Renal cortical epithelial cell (primary cell): Measurements from ENCODE around the gene ADI1. TPM values are rescaled to one million over a fixed set of nuclear protein-coding genes. Genes with fewer than 3 reads are reported as not detected.
"Not testable (repeated sequence)": the region's sequence is repeated elsewhere in the genome, so short reads cannot be mapped to it uniquely, and the experiment has no call there.

Source experiments
- DNase-seq: peaks from one replicate; pipeline ENCODE4 v3.0.0-alpha.2; 2011; ENCODE audit warnings: low read depth
- total RNA-seq: library from RNA; depleted of rRNA; stranded (reverse); fragments of >200 nt; gene quantifications from 2 replicates; pipeline ENCODE4 v1.2.3, GENCODE V29; 2014

The ADI1 gene
- total RNA-seq, 1 donor from 2014 or later: 35.3 TPM

DNA sequence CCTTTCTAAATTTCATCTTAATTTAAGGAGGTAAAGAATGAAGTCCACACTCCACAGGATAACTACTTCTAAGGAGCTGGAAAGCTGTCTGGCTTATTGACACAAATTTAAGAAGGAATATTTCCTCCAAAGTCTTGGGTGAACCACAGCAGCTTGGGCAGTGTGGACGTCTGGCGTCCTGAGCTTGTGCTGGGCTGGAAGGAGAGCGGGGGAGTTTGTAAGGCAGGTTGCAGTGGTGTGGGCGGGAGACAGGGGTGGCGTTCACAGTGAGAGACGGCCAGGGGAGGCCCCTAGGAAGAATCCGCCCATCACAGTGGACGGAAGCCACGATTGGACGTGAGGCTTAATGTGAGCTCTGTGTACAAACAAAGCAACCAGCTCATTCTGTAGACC lies 25.7 kb downstream of the ADI1 start:
- peak; percentile 61 for DNase-seq

GRCh38 chr2:3492951-3493614 lies 26.2 kb downstream of the ADI1 start:
- DNase-seq: peak; percentile 74

GRCh38 chr2:3492475-3492787 lies 26.9 kb downstream of the ADI1 start:
- not testable (repeated sequence) for DNase-seq

- no peak for DNase-seq
Measured at GRCh38 chr2:3491716-3492474, 27.4 kb downstream of the ADI1 start.

- DNase-seq: no peak
Measured at GRCh38 chr2:3491306-3491705, 28.0 kb downstream of the ADI1 start.

DNA sequence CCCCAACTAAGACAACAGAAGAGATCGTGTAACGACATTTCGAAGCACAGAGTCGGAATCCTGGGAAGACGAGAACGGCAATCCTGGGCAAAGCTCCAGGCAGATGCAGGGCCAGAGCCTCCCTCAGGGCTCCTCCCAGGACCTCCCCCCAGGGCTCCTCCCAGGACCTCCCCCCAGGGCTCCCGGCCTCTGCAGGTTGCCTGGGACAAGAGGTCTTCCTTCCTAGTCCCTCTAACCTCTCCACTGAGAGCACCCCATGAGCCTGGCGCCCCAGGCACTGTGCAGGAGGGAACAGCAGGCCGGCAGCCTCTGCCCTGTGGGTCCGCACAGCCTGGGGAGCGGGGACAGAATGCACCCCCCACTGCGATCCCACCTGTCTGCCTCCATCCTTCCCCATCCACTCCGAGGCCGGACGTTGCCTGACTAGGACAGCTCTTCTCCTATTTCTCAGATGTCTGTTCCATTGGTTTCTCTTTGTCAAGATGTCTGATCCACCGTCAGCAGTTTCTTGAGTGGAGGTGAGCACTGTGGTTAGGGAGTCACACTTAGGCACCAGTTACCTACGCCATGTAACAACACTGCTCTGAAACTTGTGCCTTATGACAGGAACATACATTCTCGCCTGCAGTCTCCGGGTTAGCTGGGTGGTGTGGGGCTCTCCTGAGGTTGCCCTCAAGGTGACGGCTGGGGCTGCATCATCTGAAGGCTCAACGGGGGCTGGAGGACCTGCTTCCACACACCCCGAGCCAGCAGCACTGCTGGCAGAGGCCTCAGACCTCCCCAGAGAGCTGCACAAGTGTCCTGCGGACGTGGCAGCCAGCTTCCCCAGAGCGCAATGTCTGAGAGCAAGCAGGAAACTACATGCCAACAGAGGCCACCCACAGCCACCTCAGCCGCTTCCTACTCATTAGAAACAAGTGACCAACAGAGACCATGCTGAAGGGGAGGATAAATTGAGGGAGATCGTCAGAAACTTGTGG lies 28.9 kb downstream of the ADI1 start:
- no peak for DNase-seq

- DNase-seq: no peak
Measured at GRCh38 chr2:3489764-3490115, 29.6 kb downstream of the ADI1 start.

- DNase-seq: peak; percentile 21
Measured at GRCh38 chr2:3488855-3489763, 30.2 kb downstream of the ADI1 start.

DNA sequence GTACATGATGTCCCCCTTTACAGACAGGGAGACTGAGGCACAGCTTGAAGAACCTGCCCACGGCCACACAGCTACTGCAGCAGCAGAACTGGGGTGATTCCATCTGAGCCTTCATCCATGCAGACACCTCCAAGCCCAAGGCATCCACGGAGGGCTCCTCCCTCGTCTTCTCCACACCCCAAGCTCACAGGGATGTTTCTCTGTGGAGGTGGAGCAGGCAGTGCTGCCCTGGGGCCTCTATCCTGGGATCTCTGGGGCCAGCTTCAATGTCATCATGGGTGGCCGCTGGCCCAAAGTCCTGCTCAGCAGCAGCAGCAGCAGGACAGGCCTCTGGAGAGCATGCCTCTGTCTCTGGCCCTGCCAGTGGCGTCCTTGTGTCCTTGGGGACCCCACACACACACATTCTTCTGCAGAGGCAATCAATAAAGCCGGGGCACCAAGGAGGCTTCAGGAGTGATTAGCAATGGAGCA lies 31.2 kb downstream of the ADI1 start:
- no peak for DNase-seq

GRCh38 chr2:3487432-3487831 lies 31.9 kb downstream of the ADI1 start:
- DNase-seq: no peak

DNA sequence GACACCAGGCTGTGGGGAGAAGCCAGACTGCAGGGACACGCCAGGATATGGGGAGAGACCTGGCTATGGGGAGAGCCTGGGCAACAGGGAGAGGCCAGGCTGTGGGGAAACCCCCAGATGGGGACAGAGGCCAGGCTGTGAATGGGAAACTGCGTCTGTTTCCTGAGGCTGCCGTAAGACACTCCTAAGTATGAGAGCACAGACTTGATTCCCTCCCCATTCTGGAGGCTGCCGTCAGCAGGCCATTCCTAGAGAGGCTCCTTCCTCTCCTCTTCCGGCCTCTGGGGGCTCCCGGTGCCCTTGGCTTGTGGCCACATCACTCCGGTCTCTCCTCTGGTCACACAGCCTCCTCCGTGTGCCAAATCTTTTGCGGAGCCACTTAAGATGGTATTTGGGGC lies 32.3 kb downstream of the ADI1 start:
- DNase-seq: no peak

- no peak for DNase-seq
Measured at GRCh38 chr2:3486047-3487027, 33.0 kb downstream of the ADI1 start.

GRCh38 chr2:3485166-3485565 lies 34.2 kb downstream of the ADI1 start:
- DNase-seq: no peak

DNA sequence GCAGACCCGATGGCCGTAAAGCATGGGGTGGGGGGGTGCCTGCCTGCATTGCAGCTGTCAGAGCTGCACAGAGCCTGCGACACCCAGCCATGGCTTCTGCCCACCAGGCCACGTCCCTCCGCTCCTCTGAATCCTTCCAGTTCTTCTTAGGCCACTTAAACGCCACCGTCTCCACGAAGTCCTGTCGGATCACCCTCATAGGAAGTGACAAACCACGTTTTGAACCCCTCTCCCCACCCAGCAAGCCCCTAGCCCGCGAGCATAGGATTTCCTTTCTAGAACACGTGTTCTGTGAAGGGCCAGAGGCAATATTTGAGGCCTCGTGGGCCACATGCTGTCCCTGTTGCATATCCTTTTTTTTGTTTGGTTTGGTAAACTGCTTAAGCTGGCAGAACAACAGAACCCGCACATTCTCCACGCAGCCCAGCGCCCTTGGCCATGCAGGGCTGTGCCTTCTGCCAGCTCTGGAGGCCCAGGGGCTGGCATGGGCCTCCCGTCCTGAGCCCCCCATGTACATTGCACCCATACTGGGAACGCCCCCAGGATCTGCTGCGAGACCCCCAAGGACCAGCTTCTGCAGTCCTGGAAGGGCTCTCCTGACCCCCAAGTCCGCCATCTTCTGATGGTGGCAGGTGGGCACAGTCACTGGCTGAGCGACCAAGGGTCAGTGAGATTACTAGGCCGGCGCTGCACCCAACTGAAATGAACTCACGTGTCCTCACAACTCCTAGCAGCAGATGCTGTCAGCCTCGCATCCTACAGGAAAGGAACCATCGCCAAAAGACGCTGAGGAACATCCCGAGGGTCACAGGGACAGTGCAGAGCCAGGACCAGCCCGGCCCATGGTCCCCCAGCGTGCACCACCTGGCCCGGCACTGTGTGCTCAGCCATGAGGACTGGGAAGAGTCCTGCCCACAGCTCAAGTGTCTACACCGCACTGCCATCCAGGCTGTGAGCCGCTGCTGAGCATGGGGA lies 35.1 kb downstream of the ADI1 start:
- DNase-seq: no peak

GRCh38 chr2:3483227-3483985 lies 35.9 kb downstream of the ADI1 start:
- DNase-seq: peak; percentile 41

DNA sequence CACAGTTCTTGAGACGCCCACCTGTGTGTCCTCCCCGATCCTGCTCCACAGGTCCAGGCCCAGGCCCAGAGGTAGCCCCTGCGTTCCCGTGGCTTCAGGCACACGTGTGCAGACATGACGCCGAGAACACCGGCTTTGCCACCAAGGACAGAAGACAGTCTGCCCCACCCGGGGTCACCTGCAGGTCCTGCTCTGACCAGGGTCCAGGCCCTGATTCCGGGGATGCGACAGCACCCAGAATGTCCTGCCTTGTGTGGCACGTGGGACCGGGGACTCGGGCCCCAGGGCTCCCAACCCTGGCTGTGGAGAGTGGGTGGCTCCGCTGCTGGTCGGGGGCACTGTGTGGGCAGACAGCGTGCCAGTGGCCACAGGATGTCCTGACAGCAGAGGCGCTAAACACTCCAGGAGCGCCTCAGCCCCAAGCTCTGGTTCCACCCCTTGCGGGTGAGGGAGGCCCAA lies 36.9 kb downstream of the ADI1 start:
- no peak for DNase-seq

GRCh38 chr2:3481736-3482362 lies 37.5 kb downstream of the ADI1 start:
- no peak for DNase-seq

DNA sequence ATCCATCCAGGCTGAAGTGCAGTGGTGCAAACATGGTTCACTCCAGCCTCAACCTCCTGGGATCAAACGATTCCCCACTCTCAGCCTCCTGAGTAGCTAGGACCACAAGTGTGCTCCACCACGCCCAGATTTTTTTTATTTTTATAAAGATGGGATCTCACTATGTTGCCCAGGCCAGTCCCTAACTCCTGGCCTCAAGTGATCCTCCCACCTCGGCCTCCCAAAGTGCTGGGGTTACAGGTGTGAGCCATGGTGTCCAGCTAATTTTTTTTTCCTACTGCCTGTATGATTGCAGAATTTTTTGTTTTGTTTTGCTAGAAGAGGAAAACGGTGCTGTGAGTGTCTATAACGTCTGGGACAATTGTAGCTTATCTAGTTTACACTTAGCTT lies 38.3 kb downstream of the ADI1 start:
- DNase-seq: no peak
